Hepatic stellate cell (primary cell): Measurements from ENCODE around the gene STK32C.
A peak's percentile ranks its signal among the peaks of the same experiment; 100 is the strongest.

Experiments used
- DNase-seq: peaks from one replicate; pipeline ENCODE4 v3.0.0; 2011; ENCODE audit warnings: low spot score

STK32C gene

DNA sequence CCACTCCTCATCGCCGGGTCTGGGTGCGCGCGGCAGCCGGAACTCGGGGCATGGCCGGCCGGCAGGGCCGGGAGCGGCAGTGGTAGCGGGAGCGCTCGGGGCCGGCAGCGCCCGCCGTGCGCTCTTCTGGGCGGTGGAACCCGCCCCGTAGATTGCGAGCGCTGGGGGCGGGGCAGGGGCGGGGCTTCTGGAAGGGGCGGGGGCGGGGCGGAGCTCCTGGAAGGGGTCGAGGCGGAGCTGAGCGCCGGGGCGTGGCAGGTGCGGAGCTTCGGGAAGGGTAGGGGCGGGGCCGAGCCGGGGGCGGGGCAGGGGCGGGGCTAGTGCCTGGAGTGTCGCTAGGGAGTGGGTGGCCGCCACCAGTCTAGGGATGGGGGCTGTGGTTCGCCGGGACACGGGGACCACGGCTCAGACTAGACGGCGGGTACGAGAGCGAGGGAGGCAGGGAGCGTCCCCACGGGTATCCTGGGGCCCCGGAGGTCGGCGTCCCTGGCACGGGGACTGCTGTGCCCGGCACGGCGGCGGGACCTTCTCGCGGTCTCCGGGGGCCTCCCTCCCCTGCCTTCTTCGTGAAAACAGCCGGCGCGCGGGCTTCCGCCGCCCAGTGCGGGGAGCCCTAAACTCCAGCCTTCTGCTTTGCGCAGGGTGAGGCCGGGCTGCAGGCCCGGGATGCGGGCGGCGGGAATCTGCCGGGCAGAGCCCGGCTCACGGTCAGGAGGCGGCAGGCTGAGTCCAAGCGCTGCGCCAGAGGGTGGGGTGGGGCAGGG, at the start of gene STK32C:
Gene STK32C (minus strand): TSS at position 128 of the 764 bp plus-strand sequence. CDS start 117 bp downstream, at position 11.
- DNase-seq, result peak; percentile 97

DNA sequence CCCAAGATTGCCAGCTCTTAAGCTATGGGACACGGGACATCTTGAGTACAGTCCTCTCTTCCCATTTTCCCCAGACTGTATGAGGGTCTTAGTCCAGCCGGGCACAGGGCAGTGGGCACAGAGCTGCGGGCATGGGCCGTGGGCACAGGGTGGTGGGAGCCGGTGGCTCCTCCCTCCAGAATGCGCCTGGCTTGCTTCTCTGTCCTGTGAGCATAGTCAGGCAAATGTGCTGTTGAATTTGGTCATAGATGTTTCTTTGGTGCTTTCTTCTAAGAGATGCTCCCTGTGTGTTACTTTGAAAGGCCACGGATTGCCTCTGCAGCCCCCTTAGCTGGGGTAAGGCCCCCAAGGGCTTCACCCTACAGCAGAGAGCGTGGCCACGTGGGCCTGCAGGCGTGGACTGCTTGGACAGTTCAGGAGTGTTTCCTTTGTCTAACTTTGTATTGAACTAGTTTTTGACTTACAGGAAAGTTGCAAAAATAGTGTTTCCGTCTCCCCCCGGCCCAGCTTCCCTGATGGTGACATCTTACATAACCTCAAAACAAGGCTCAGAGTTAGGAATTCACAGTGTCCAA, 49.0 kb upstream of the STK32C start:
- no peak for DNase-seq

DNA sequence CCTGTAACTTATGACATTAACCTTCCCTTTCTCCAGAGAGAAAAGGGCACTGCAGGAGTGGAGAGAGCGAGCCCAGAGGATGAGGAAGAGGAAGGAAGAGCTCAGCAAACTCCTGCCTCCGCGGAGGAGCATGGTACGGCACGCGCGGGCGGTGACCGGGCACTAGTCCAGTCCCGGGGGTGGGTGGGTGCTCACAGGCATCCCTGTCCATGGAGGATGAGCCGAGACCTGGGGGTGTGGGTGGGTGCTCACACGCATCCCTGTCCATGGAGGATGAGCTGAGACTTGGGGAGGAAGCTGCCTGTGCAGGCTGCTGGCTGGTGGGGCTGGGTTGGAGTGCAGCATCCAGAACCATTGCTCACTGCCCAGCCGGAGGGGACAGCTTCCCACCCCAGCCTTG, 48.0 kb upstream of the STK32C start:
- no peak for DNase-seq

DNA sequence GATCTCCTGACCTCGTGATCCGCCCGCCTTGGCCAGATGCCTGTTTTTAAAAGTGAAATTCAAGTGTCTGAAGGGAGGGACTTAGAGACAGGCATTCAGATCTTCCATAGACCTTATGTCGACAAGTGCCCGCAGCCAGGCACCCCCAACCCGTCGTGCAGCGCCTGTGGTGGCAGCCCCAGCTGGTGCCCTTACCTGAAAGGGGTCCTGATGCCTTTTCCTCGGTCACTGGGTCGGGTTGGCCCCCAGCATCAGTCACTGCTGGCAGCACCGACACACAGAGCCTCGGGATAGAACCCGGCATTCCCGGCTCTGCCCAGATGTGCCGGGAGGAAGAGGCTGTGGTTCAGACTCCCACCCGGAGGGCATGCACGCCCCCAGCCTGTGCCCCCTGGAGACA, 47.5 kb upstream of the STK32C start:
- DNase-seq, result no peak

DNA sequence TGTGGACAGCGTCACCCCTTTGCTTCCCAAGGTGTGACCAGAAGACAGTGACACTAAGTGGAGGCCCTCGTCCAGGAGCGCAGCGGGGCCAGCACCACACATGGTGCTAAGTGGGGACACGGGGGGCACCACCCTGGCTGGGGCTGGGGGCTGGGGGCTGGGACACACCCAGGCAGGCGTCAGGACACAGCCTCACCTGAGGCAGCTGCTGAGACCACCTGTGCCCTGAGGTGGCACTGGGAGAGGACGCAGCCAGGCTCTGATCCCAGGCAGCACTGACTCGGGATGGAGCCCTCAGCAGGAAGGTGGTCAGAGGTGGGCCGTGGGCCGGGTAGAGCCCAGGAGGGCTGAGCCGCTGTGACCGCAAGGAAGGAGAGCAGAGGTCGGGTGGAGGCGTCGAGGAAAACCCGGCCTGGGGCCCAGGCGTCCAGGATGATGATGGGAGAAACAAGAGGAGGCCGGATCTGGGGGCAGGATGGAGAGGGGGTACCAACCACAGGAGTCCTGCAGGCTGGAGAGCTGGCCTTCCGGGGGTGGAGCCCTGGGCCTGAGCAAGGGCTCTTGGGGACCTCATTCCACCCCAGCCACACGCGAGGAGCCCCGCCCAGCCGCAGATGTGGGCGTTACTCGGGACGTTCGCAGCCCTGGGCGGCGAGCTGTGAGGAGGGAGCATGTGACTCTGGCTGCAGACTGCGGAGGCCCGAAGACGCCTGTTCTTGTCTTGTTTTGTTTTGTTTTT, 46.8 kb upstream of the STK32C start:
- DNase-seq, result no peak

DNA sequence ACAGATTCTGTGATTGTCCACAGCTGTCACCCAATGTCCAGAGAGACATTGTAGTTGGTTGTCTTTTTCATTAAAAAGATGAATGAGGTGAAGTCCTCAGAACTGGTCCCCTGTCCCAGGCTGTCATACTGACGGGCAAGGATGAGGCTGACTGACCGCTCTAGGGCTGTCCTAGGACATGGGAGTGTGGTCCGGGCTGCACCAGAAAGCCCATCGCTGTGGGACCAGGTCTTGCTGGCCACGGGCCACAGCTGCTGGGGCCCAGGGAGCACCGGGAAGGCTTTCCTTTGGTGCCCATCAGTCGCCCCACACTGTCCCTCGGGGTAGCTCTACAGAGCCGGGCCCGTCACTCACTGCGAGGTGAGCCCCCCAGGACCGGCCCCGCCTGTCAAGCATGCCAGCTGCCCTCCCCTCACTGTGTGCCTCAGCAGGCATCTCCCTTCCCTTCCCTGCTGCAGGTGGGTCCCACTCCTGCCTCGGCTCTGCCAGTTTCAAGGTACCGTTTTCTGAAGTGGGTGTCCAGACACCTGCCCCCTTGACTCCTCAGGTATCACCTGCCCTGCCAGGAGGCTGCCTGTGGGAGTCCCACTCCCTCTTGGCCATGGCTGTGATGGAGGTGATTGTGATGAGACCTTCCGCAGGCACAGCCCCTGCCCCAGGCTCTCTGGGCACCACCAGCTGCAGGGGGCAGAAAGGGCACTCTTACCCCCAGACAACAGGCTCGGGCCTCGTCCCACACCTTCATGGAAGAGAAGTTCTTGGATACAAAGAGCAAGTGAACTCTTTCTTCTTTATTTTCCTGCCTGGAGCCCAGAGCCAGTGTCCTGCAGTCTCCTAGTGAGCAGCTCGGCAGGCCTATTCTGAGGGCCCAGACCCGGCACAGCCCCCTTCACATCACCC, 46.0 kb upstream of the STK32C start:
- DNase-seq, result no peak

DNA sequence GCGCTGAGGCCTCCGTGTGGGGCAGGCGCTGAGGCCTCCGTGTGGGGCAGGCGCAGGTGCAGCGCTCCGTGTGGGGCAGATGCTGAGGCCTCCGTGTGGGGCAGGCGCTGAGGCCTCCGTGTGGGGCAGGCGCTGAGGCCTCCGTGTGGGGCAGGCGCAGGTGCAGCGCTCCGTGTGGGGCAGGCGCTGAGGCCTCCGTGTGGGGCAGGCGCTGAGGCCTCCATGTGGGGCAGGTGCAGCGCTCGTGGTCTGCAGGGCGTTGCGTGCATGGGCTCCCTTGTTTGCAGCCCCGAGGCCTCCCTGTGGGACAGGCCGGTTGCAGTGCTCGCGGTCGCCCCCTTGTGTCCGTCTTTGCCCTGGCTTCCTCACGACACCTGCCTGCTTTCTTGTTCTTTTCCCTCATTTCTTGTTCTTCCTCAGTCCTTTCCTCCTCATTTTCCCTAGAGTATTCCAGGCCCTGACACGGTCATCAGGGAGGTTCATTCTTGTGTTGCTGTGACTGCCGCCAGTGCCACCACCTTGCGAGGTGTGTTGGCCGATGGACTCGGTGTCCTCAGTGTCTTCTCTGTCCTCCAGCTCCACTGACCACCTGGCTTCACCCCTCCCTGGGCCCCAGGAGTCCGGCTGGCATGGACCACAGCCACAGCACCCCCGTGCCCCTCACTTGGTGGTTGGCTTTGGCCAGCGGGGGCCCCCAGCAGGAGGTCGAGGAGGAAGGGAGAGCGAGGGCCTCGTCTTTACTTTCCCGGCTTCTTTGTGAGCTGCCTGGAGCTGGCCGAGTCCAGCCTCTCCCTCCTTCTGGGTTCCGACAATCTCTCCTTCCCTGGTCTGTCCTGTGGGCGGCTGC, 44.9 kb upstream of the STK32C start:
- peak; percentile 83 for DNase-seq

DNA sequence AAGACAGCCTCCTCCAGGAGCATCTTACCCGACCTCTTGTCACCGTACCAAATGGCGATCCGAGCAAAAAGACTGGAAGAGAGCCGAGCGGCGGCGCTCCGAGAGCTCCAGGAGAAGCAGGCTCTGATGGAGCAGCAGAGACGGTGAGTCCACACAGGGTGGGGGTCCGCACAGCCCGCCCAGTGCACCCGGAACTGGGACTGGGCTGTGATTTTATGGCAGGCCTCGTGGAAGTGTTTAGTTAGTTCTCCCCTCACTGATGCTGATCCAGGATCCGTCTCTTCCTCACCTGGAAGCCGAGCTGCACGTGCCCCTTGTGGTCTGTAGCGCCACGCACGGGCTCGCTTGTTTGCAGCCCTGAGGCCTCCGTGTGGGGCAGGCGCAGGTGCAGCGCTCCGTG, 43.9 kb upstream of the STK32C start:
- DNase-seq, result no peak

DNA sequence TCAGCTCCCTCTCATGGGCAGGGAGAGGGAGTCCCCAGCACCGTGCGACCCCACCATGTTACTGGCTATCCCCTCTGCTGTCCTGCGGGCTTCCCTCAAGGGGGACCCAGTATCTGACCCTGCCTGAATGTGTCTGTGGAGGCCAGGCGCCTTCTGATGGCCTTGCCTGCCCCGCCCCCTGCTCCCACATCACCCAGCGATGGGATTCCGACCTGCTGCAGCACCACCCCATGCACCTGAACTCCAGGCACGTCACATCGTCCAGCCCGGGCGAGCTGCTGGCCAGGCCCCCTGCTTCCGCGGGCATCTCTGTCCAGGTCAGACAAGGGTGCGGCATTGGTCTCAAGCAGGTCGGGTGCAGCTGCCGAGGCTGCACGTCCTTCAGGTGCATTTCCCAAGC, 43.2 kb upstream of the STK32C start:
- no peak for DNase-seq

DNA sequence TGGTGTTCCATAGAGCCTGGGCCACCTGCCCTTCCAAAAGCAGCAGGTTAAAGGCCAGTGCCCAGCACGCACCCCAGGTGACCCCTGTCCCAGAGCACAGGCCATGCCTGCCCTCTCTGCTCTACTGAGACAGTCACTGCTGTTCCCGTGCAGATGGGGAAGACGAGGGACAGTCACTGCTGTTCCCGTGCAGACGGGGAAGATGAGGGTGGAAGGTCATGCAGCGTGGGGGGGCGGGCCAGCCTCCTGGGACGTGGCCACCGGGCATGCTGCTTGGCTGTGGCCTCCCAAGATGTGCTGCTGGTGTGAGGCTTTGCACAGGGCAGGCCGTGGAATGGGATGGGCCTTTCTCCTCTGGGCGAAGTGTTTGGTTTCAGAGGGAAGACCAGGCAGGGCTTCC, 42.6 kb upstream of the STK32C start:
- no peak for DNase-seq

DNA sequence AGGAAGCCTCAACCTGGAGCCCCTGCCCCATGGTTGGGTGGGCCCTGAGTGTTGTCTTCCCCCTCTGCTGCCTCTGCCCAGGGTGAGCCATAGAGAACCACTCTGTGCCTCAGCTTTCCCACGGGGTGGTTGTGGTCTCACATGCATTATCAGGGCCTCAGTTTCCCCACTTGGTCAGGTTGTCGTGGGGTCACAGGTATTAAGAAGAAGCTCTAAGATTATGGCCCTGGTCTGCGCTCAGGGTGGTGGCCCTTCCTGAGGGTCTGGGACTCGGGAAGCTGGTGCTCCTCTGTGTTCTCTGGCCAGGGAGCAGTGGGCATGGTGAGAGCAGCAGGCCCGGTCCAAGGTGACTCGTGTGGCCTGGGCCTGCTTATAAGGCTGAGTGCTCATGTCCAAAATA, 42.0 kb upstream of the STK32C start:
- no peak for DNase-seq

DNA sequence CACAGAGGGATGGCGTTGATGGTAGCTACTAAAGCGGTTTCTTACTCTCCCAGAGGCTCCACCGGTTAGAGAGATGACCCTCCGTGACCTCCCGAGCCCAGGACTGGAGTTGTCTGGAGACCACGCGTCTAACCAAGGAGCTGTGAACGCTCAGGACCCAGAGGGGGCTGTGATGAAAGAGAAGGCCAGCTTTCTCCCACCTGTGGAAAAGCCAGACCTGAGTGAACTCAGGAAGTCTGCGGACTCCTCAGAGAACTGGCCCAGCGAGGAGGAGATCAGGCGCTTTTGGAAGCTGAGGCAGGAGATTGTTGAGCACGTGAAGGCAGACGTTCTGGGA, 40.1 kb upstream of the STK32C start:
- no peak for DNase-seq

DNA sequence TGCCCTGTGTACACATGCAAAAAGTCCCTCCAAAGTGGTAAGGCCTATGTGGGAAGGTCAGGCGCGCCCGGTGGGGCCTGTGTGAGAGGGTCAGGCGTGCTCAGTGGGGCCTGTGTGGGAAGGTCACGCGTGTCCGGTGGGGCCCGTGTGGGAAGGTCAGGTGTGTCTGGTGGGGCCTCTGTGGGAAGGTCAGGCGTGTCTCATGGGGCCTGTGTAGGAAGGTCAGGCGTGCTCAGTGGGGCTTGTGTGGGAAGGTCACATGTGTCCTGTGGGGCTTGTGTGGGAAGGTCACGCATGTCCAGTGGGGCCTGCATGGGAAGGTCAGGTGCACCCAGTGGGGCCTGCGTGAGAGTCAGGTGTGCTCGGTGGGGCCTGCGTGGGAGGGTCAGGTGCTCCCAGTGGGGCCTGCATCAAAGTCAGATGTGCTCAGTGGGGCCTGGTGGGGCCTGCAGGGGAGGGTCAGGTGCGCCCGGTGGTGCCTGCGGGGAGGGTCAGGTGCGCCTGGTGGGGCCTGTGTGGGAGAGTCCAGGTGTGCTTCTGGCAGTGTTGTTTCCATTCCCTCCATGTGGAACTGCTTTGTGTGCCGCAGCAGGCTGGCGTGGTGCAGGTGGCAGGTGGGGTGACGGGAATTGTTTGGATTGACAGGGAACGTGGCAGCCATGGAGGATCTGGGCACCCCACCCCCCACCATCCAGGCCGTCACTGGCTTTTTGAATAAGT, 39.6 kb upstream of the STK32C start:
- no peak for DNase-seq

DNA sequence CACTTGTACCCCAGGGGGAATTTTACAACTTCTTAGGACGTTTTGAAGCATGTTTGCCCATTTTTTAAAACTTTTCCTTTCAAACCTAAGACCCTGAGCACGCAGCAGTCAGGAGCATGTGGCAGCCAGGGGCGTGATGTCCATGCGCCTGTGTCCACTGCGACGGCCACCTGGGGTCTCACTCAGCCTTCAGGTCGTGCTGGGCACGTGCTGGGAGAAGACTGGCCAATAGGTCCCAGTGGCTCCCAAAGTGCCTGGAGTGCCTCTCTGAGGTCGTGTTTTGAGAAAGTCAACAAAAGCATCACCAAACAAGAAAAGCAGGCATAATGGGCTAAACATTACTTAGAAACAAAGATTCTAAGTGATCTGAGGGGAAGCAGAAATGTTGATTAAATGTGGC, 39.1 kb upstream of the STK32C start:
- no peak for DNase-seq

DNA sequence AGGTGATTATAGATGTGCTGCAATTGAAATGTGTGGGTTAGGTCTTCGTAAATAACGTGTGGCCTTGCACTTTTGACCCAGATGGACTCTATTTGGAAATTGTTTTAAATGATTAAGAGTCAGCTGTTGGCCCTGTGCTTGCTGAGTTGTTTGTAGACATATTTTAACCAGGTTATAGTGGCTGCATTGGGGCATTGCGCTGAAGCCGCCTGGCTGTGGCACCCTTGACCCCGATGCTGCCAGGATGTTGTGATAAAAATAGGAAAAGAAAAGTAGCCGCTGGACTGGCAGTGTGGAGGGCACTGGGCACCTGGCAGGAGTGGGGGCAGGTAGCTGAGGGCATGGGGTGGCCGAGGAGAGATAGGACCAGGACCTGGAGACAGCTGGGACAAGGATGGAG, 37.6 kb upstream of the STK32C start:
- no peak for DNase-seq

DNA sequence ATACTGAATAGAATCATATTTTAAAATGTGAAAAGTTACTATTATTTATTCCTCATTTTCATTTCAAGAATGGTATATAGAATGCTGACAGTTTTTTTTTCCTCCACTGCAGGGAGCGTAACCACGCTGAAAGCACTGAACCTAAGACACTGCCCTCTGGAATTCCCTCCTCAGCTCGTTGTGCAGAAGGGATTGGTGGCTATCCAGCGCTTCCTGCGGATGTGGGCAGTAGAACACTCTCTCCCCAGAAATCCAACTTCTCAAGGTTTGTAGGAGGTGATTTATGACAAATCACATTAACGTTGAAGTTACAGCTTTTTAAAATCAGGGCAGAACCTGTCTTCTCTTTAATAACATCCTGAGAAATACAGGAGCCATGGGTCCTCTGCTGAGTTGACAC, 36.6 kb upstream of the STK32C start:
- DNase-seq, result no peak

DNA sequence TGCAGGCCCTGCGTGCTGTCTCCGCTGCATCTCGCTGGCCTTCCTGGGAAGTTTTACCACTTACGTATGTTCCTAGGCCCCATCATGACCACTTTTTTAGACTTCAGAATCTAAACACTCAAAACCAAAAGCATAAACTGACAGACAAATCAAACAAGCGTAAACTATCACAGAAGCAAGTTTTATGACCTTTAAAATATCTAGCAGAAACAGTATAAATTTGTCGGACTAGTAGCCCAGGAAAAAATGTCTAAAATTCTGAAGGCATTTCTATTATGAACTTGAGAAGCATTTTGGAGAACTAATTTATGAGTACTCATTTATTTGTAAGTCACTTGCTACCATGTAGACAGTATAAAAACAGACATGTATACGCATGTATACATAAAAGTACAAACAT, 34.8 kb upstream of the STK32C start:
- no peak for DNase-seq

DNA sequence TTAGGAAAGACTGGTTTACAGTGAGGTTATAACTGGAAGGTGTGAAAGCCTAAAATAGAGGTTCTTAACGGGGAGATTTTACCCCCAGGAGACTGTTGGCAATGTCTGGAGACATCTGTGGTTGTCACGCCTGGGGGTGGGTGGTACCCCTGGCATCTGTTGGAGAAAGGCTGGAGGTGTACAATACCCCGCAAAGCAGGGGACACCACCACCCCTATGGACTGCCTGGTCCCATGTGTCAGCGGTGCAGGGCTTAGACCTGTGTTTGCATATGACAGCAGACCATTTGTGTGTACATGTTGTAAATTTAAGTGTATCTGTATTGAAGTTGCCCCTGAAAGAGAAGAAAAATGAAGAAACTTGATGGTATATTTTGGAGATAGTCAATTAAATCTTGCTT, 34.0 kb upstream of the STK32C start:
- no peak for DNase-seq

DNA sequence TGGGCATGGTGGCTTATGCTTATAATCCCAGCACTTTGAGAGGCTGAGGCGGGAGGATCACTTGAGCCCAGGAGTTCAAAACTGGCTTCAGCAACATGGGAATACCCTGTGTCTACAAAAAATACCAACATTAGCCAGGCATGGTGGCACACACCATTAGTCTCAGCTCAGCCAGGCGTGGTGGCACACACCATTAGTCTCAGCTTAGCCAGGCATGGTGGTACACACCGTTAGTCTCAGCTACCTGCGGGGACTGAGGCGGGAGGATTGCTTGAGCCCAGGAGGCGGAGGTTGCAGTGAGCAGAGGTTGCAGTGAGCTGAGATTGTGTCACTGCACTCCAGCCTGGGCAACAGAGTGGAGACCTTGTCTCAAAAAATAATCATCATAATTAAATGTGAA, 33.3 kb upstream of the STK32C start:
- no peak for DNase-seq

DNA sequence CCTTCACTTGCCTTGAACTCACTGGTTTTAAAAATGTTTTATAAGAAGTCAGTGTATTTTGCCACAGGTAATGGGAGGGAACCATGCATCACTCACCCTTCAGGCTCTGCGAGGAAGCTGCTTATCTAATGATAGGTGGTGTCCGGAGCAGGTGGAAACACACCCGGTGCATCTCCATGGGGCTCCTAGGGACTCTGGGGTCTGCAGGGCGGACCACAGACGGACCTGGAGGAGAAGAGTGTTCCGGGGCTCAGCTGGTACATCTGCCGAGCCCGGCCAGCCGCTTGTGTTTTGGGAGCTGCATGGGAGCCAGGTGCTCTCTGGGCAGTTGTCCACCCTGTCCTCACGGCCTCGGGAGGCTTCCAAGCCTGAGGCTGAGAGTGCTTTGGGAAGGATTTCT, 31.5 kb upstream of the STK32C start:
- no peak for DNase-seq

DNA sequence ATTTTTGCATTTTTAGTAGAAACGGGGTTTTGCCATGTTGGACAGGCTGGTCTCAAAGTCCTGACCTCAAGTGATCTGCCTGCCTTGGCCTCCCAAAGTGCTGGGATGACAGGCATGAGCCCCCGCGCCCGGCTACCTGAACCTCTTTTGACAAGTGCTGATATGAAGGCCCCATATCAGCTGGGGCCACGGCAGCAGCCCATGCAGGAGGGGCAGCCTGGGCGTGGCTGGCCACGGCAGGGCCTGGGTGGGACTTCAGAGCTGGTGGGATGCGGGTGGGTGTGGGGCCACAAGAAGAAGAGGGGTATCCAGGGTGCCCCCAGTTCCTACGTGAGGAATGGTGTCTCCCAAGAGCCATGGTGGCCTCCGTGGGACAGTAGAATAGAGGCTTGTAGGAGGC, 31.1 kb upstream of the STK32C start:
- no peak for DNase-seq
